ENCODE results near the gene C22orf23.

C22orf23 gene

GRCh38 chr22:37896939-37897338, 56.5 kb downstream of the C22orf23 start:
- no peak for DNase-seq

- DNase-seq, result no peak
Observed at GRCh38 chr22:37896181-37896592, 57.2 kb downstream of the C22orf23 start.

- DNase-seq, result no peak
Observed at GRCh38 chr22:37894939-37895670, 58.3 kb downstream of the C22orf23 start.

GRCh38 chr22:37893583-37893983, 59.8 kb downstream of the C22orf23 start:
- no peak for DNase-seq
